ENCODE measurements around the gene BAG3.
A peak's percentile ranks its signal among the peaks of the same experiment; 100 is the strongest.
"Not testable (repeated sequence)": the region's sequence is repeated elsewhere in the genome, so short reads cannot be mapped to it uniquely, and the experiment has no call there.

The BAG3 gene

GRCh38 chr10:119640875-119641526, 10.2 kb upstream of the BAG3 start:
- no peak for DNase-seq (ENCODE audit: low spot score)

DNA sequence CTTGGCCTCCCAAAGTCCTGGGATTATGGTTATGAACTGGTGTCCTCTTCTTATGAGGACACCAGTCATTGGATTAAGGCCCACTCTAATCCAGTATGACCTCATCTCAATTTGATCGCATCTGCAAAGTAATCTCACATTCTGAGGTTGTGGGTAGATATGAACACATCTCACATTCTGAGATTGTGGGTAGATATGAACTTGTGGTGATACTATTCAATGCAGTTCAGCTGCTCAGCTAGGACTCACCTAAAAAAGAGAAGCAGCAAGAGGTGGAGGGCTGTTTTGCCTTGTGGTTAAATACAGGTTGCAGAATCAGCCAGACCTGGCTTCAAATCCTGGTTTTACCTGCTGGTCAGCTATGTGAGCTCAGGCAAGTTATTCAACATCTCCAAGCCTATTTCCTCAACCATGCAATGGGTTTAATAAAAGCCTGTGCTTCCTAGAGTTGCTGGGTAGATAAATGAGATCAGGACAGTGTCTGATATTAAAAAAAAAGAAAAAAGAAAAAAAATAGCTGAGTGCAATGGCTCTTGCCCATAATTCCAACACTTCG, 8.5 kb upstream of the BAG3 start:
- DNase-seq (ENCODE audit: low spot score) = no peak

GRCh38 chr10:119643306-119644204, 7.6 kb upstream of the BAG3 start:
- no peak for DNase-seq (ENCODE audit: low spot score)

DNA sequence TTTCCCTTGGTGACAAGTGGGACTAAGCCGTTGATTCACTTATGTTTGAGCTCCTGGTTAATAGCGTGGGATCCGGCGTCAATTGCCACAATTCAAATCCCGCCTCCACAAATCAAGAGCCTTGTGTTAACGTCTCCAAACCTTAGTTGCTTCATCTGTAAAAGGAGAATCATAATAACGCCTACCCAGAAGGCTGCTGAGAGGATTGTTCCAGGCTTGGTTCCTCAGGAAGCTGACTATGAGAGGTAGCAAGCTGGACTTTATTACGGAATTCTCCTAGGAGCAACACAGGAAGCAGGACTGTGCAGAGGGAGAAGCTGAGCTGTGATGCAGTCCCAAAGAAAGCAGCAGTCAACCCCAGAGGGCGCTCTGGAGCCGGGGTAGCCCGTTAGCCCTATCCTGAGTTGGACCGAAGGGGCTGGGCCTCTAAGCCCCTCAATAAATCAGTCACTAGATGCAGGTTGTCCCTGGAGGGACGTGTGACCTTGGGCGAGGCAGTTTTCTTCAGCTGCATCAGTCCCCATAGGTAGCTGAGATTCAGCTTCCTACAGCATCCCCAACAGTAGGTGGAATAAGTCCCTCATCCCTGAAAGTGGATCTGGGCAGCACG, 6.9 kb upstream of the BAG3 start:
- peak; percentile 25 for DNase-seq (ENCODE audit: low spot score)

DNA sequence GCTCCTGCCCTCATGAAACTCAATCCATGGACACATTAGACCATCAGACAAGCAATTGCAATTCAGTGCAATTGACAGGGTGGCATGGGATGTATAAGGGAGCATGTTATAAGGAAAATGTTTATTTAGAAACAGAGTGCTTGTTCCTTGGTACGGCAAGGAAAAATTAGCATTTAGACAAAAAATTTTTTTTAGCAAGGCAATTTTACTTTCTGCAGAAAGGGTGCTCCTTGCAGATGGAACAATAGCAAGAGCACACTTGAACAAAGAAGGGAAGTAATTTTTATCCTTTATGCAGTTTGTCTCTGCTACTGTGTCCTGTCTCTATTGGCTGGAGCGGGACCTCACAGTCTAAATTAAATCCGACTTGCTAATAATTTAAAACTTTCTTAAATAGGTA, 6.2 kb upstream of the BAG3 start:
- no peak for DNase-seq (ENCODE audit: low spot score)

- no peak for DNase-seq (ENCODE audit: low spot score)
These were observed 1.1 kb upstream of the BAG3 start for GRCh38 chr10:119650062-119650461.

- peak; percentile 55 for DNase-seq (ENCODE audit: low spot score)
These were observed 557 bp downstream of the BAG3 start for GRCh38 chr10:119651514-119652360.

- DNase-seq (ENCODE audit: low spot score) = no peak
These were observed 1.2 kb downstream of the BAG3 start for GRCh38 chr10:119652361-119652730.

DNA sequence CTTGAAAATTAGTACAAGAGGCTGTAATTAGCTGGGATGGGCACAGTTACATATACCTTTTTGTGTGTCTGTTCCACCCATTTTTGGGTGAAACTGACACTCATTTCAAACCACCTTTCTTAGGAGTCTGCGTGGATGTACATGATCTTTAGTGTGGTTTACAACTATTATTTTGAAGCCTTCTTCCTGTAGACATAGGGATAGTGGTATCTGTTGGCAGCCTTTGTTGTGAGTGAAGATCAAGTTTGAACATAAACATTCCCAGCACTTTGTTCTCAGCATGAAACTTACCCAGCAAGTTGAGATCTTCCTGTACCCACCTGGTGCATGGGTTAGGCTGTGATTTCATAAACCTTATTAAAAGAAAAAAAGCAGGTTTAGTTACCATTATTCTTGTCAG, 2.0 kb downstream of the BAG3 start:
- DNase-seq (ENCODE audit: low spot score) = no peak

DNA sequence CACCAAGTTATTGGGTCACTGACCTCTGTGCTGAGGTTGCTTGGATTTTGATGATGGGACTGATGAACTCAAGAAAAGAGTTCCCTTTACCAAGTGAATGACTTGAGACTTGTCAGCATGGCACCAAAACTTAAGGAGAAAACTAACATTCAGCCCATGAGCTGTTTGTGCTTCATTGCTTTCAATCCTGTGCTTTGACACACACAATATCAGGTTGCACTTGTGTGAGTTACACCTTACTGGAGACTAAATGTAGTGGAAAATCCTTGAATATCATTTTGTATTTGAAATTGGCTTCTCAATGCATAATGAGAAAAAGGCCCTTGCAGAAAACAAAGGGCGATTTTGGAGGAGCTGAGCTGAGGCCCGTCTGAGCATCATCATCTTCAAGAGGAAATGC, 2.7 kb downstream of the BAG3 start:
- DNase-seq (ENCODE audit: low spot score) = no peak

DNA sequence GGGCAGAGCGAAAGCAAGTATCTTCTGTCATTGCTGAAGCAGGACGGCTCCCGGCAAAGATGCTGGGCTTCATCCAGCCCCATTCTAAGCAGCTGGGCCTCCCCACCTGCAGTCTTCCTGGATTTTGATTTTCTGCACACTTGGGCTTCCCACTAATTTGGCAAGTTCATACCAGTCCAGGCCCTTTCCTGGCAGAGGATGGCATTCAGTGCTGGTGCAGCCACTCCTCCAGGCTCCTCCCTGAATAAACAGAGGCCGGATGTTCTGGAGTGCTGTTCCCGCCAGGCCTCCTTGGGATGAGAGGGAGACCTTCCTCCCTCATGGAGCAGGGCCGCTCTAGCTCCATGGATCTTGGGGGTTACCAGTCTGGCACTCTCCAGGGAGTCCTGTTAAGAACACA, 3.4 kb downstream of the BAG3 start:
- no peak for DNase-seq (ENCODE audit: low spot score)

GRCh38 chr10:119655566-119656001, 4.4 kb downstream of the BAG3 start:
- no peak for DNase-seq (ENCODE audit: low spot score)

- DNase-seq (ENCODE audit: low spot score) = no peak
These were observed 5.6 kb downstream of the BAG3 start for GRCh38 chr10:119656760-119657159.

DNA sequence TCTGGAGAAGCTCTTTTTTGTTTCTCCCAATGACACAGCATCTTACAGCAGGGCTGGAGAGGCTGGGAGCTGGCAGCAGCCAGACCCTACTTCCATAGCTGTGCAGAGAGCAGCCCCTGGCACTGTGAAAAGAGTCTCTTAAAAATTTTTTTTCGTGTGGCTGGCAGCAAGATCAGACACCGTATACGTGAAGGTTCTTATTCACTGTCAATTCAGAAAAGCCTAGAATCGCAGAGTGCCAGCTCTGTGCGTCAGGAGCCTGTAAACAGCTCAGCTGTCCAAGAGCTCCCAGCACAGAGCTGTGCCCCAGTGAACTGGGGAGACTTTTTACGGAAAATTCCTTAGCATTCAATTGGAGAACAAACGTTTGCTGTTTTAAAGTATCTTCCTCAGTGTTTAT, 6.5 kb downstream of the BAG3 start:
- no peak for DNase-seq (ENCODE audit: low spot score)

- peak; percentile 71 for DNase-seq (ENCODE audit: low spot score)
These were observed 7.1 kb downstream of the BAG3 start for GRCh38 chr10:119658274-119658673.

- DNase-seq (ENCODE audit: low spot score) = no peak
These were observed 8.8 kb downstream of the BAG3 start for GRCh38 chr10:119659951-119660350.

DNA sequence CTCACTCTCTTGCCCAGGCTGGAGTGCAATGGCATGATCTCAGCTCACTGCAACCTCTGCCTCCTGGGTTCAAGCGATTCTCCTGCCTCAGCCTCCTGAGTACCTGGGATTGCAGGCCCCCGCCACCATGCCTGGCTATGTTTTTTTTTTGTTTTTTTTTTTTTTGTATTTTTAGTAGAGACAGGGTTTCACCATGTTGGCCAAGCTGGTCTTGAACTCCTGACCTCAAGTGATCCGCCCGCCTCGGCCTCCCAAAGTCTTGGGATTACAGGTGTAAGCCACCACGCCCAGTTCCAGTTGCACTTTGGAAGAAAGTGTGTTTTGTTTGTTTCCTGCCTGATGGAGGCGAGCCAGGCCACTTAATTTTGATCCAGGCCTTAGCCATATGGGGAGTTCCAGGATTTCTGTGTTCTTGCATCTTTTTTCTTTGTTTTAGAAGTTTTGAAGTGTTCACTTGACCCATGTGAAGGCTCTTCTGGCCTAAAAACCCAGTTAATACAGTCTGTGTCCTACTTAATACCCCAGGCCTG, 11.0 kb downstream of the BAG3 start:
- not testable (repeated sequence) for DNase-seq (ENCODE audit: low spot score)

DNA sequence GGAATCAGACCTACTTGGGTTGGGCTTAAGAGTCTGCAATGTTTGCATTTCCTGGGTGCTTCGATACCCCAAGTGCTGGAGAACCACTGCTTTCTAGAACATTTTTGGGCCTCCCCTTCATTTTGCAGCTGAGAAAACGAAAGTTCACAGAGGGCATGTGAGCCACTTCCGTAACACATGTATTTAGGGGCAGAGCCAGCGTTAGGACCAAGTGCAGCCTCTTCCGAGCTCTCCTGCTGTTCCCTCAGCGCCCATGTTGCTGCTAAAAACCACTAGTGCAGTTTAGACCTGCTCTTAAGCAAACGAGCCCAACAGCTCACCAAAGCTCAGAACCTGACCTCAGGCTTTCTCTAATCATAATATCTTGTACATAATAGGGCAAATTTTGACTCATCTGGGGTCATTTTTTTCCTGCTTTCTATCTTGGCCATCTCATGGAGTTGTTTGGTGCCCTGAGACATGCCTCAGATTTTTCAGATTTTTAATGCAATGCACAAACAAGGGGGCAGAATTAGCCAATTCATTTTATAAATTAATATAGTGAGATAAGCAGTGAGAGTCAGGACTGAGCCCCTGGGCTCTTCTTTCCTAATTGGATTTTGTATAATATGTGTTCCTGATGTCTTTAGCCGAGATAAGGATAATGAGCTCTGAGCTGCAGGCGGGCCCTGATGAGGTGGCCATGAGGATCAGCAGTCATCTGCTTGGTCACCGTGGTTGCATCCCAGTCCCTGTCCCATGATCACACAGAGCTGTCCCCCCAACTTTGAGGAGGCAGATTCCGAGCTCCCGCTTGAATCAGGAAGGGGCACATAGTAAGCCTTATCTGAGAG, 12.9 kb downstream of the BAG3 start:
- no peak for DNase-seq (ENCODE audit: low spot score)

DNA sequence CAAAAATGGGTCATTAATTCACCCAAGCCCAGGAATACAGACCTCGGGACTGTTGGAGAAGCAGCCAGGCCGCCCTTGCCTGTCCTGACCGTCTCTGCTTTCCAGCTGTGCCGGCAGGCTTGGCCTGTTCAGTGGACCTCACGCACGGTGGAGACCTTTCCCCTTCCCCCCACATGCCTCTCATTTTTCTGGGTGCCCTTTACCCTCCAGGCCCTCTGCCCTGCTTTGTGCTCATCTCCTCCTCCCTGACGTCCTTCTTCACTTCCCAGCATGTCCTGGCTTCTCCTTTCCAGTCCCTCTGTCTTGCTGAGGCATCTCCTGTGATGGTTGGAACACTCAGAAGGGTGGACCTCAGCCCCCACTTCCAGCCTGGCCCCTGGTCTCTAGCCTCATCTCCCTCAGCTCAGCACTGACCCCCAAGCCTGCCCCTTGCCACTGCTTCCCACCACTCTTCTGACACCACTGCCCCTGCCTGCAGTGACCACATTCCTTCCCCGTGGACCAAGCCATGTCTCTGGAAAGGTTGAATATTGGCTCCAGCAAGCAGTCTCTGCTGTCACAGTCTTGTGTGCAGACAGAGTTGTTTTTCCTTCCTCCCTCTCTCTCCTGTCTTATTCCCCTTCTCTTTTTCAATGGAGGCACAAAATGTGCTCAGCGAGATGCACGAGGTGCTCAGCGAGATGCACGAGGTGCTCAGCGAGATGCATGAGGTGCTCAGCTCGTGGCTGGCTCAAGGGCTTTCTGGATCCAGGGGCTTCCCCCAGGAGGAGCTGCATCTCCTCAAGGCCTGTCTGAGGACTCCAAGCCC, 14.9 kb downstream of the BAG3 start:
- DNase-seq (ENCODE audit: low spot score) = no peak

DNA sequence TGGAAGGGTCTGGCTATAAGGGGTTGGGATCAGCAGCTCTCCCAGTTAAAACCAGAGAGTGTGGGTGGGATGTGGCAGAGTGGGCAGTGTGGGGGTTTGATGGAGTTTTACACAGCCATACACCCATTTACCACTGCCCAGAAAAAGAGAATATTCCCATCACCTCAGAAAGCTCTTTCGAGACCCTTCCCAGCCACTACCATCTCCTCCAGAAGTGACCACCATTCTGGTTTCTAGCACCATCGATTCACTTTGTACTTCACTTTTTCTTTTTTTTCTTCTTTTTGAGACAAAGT, 15.5 kb downstream of the BAG3 start:
- DNase-seq (ENCODE audit: low spot score) = no peak
